22Rv1 (cell line): ENCODE results near the gene CAMKV.

Source experiments
- H3K27ac ChIP-seq: fragments of 450-650 bp; 2 replicates; pipeline ENCODE4 v1.5.1; 2017
- ZFX ChIP-seq: fragments of 450-650 bp; IDR thresholded peaks from 2 replicates; pipeline ENCODE4 v1.6.1; 2017; ENCODE audit warnings: antibody characterized with exemption, borderline replicate concordance
- TF ChIP-seq, protein P1 (sequence below): fragments of 450-650 bp; IDR thresholded peaks from 2 replicates; pipeline ENCODE4 v1.5.1; 2017; ENCODE audit warnings: mild to moderate bottlenecking

CAMKV gene

DNA sequence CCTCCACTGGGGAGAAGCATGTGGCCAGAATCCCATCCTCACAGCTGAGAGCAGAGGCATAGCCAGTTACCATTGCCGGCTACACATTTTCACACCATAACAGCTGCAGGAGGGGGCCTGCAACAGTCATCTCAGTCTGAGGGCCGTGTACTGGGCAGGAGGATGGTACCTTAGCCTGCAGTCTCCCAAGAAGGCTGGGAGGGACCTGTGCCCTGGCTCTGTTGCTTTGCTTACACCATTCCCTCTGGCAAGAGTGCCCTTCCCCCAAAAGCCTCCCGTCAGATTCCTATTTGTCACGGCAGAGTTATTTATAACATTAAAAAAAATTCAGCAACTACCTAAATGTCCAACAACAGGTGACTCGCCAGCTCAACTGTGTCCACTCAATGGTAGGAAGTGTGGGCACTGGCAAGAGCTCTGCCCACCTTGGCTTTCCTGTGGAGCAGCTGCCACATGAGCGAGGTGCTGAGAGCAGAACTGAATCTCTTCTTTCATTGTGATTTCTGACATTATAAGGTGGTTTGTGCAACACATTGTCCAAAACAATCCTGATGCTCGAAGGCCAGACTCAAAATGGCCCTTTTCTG lies 4.4 kb downstream of the CAMKV start:
- no peak overlapping the region for H3K27ac ChIP-seq
- TF ChIP-seq, protein P1, sequence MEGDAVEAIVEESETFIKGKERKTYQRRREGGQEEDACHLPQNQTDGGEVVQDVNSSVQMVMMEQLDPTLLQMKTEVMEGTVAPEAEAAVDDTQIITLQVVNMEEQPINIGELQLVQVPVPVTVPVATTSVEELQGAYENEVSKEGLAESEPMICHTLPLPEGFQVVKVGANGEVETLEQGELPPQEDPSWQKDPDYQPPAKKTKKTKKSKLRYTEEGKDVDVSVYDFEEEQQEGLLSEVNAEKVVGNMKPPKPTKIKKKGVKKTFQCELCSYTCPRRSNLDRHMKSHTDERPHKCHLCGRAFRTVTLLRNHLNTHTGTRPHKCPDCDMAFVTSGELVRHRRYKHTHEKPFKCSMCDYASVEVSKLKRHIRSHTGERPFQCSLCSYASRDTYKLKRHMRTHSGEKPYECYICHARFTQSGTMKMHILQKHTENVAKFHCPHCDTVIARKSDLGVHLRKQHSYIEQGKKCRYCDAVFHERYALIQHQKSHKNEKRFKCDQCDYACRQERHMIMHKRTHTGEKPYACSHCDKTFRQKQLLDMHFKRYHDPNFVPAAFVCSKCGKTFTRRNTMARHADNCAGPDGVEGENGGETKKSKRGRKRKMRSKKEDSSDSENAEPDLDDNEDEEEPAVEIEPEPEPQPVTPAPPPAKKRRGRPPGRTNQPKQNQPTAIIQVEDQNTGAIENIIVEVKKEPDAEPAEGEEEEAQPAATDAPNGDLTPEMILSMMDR, result no peak
- no peak for TF ChIP-seq ZFX

DNA sequence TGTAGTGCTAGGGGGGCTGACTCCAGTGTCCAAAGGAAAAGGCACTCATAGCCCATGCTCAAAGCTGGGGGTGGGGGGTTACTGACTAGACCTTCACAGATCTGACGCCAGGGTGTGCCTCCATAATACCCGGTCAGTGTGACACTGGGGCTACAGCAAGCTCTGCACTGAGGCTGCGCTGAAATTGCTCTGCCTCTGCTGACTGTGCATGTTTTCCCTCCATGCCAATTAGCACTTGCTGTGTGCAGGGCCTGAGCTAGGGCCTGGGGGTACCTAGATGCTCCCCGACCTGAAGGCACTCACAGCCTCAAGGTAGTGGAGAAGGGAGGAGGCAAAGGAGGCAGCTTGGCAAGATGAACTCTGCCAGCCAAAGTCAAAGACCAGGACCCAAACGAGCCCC lies 5.2 kb downstream of the CAMKV start:
- TF ChIP-seq, protein P1, result no peak
- TF ChIP-seq ZFX, result no peak
- H3K27ac ChIP-seq, result no peak overlapping the region

DNA sequence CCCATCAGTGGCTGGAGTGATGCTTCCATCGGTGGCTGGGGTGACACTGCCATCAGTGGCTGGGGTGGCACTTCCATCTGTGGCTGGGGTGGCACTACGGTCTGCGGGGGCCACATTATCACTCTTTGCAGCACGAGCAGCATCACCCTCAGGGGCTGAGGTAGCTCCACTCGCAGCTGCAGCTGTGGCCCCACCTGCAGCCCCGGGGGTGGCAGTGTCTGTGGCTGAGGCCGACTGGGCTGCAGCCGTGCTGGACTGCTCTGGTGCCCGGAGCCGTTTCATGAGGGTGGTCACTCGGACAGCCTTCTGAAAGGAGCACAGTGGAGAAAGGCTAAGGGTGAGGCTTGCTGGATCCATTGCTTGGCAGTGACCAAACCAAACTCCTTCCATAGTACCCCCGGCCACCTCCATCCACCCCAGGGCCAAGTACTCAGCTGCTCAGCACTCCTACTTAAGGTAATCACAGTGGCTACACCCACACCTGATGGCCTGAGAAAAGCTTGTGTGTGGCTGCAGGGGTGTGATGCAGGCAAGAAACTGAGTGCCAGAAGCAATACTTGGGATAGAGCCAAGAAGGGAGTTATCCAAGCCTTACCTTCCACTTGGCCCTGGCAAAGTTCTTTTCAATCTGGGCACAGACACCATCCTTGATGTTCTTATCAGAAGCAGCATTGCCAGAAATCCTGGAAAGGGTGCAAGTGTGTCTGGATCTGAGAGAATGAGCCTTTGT lies 10.0 kb downstream of the CAMKV start:
- no peak overlapping the region for H3K27ac ChIP-seq
- TF ChIP-seq, protein P1, result no peak
- no peak for TF ChIP-seq ZFX

DNA sequence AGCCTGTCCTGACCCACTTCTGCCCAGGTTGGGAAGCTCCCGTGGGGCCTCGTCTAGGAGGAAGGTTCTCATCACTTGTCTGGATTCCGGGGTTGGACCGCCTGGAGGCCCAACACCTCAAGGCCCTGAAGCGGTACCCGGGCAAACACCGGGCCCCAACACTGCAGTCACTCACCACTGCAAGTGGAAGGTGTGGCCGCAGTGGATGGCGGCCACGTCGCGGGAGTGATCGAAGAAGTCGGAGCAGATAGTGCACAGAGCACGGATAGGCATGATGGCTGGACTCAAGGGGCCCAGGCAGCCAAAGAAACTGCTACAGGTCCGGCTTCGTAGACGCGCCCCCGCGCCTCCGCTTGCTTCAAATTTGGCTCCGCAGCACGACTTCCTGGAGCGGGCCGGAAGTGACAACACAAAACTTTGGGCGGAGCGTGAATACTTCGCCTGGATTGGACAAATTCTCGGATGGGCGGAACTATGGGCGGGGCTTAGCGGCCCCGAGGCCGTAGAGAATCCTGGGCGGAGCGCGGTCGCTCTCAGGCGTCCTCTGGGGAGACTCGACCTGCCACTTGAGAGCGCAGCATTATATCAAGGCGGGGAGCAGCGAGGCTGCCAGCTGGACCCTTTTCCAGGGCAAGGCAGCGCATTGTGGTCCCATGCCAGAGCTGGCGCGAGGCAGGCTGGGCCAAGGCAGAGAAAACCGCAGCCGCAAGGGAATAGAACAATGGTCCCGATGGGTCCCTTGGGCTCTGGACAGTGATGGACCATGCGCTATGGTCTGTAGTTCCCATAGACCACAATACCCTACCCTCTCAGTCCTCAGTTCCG lies 13.3 kb downstream of the CAMKV start, which contains the start of gene TRAIP:
Gene TRAIP (minus strand): TSS at position 384 of the 825 bp plus-strand sequence. CDS start 111 bp downstream, at position 273.
- H3K27ac ChIP-seq, result peak within 1 kb of the TSS; percentile 54
- TF ChIP-seq, protein P1, result peak; percentile 5; the same call in 1 of the 2 replicates
- TF ChIP-seq ZFX, result no peak

DNA sequence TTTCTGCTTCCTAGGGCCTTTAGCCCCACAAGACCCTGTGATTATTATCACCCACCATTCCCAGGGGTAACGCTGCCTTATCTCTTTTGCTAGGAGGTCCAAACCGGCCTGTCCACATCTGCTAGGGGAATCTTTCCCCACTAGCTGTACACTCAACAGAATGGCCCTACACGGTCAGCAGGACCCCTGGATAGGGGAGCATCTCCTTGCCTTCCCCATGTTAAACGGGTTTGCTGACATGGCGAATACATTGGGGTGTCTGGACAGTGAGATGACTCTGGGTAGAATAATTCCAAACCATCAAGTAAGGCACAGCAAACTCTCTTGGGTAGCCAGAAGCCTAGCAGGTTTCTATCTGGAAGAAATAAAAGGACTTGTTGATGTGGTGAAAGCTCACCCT lies 14.0 kb downstream of the CAMKV start:
- H3K27ac ChIP-seq, result peak overlapping the region; percentile 54
- TF ChIP-seq, protein P1, result no peak
- TF ChIP-seq ZFX, result no peak

DNA sequence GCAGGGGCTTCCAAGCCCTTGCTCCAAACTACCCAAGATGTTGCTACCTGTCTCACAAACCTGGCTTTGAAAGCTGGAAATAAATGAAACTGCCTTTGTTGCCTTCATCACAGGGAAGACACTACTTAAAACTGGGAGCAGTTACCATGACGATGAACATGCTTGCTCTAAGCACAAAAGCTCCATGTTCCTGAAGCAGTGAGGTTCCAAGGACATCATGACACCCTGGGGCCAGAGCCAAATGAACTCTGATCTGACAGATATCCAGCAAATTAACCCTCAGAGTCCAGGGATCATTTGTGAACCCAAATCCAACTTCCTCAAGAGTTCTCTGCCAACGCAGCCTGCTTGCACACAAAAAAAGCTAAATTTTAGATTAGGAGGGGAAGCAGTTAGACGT lies 24.0 kb downstream of the CAMKV start:
- no peak for TF ChIP-seq ZFX
- TF ChIP-seq, protein P1, result no peak
- H3K27ac ChIP-seq, result no peak overlapping the region
